ENCODE measurements around the gene MPHOSPH9.
"Not testable (repeated sequence)": the region's sequence is repeated elsewhere in the genome, so short reads cannot be mapped to it uniquely, and the experiment has no call there.

Gene MPHOSPH9

DNA sequence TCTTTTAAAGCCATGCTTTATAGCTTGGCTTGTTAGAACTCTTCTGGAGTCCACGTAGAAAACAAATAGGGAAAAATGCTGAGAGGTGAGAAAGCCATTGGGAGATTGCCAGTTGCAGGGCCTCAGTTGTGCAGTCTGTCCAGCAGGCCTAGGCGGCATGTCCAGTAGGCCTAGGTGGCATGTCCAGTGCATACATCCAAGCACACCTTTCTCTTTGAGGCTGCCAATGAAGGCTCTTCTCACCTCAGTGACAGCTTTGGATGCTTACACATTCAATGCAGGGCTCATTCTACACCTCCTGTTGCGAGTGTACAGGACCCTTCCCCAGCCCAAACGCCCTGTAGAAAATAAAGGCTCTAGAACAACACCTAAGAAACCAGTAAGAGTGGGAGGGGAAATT, 25.7 kb upstream of the MPHOSPH9 start:
- no peak for DNase-seq

DNA sequence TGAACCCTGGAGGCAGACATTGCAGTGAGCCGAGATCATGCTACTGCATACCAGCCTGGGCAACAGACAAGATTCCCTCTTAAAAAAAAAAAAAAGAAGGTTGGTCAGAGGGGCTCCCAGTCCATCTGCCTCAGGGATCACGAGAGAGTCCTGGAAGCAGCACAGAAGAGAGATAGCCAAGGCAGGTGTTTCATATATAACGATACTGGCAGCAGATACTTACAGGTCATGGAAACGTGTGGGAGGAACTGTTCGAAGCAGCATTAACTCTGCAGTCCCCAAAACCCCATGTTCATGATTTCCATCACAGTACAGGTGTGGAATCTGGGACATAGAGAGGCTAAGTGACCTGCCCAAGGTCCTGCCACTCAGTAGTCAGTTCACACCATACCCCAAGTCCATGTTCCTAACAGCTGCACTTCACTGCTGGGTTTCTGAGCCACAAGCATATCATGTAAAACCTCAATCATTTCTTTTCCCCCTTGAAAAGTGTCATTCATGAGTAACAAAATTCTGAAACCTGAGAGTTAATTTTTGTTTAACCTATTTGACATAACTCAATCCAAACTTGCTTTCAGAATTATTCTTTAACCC, 22.0 kb upstream of the MPHOSPH9 start:
- no peak for DNase-seq

DNA sequence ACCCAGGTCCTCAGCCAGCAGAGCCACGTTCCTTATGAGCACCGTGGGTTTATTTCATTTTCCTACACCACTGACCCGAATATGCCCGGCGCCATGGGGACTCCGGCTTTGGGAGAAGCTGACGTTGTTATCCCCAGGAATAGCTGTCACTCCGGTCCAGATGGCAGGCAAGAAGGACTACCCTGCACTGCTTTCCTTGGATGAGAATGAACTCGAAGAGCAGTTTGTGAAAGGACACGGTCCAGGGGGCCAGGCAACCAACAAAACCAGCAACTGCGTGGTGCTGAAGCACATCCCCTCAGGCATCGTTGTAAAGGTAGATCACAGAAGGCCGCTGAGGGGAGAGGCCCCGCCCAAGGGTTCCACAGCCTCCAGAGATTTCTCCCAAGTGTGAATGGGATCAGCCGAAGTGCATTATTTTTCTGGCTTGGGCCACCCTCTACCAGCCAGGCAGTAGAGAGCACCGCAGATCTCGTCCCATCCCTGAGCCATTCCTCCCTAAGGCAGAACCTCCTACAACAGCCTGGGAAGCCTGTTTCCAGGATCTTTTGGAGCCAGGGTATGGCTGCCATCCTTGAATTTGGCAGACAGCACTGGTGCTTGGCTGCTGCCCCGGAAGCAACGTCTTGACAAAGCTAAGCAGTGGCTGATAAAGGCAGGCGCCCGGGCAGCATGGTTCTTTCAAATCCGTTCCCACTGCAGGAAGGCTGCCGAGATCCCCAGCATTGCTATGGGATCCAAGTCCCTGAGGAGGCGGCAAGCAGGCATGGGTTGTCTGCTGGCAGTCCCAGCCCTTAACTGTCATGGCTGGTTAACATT, 20.9 kb upstream of the MPHOSPH9 start:
- DNase-seq, result no peak

DNA sequence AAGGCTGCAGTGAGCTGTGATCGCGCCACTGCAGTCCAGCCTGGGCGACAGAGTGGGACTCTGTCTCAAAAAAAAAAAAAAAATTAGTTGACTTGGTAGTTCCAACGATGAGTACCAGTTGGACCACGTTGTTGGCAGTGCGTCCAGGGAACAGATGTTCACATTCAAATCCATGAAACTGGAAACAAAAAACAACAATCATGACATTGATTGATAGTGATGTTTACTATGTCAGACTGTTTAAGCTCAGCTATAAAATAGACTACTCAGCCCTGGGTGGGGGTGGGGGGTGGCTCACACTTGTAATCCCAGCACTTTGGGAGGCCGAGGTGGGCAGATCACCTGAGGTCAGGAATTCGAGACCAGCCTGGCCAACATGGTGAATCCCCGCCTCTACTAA, 19.4 kb upstream of the MPHOSPH9 start:
- DNase-seq, result not testable (repeated sequence)

DNA sequence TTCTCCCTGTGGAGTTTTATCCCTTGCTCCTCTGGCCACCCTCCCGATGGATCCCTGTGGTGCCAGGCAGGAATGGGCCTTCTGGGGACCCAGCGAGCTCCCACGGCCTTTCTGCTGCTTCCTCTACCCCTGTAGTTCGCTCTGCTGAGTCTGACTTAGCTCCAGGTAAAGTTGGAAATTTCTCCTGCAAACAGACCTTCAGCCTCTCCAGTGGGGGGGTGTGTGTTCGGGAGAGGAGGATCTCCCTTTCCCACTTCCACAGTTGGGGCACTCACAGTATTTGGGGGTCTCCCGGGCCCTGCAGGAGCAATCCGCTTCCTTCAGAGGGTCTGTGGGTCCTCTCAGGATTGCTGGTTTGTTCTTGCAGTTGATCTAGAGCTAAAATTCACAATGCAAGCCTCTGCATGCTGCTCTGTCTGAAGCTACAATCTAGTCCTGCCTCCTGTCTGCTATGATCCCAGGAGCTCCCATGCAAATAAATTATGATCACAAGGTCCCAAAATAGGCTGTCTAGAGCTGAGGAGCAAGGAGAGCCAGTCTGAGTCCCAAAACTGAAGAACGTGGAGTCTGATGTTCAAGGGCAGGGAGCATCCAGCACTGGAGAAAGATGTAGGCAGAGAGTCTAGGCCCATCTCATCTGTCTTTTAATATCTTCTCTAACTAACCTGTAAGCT, 18.6 kb upstream of the MPHOSPH9 start:
- DNase-seq, result no peak

DNA sequence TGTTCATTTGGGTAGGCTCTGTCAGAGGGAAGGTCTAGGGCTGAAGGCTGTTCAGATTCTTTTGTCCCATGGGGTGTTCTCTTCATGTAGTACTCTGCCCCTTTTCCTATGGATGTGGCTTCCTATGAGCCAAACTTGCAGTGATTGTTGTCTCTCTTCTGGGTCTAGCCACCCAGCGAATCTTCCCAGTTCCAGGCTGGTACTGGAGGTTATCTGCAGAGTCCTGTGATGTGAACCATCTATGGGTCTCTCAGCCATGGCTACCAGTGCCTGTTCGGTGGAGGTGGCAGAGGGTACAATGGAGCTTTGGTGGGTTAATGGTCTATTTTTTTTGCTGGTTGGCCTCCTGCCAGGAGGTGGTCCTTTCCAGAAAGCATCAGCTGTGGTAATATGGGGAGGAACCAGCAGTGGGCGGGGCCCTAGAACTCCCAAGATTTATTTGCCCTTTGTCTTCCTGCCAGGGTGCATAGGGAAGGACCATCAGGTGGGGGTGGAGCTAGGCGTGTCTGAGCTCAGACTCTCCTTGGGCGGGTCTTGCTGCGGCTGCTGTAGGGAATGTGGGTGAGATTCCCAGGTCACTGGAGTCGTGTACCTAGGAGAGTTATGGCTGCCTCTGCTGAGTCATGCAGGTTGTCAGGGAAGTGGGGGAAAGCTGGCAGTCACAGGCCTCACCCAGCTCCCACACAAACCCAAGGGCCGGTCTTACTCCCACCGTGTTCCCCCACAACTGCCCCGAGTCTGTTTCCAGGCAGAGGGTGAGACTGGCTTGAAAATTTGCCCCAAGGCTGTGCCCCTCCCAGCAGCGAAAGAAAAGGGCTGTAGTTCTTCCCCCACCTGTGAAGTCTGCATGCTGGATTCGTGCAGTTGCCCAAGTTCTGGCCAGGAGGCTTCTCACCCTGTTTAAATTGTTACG, 17.8 kb upstream of the MPHOSPH9 start:
- DNase-seq, result no peak

DNA sequence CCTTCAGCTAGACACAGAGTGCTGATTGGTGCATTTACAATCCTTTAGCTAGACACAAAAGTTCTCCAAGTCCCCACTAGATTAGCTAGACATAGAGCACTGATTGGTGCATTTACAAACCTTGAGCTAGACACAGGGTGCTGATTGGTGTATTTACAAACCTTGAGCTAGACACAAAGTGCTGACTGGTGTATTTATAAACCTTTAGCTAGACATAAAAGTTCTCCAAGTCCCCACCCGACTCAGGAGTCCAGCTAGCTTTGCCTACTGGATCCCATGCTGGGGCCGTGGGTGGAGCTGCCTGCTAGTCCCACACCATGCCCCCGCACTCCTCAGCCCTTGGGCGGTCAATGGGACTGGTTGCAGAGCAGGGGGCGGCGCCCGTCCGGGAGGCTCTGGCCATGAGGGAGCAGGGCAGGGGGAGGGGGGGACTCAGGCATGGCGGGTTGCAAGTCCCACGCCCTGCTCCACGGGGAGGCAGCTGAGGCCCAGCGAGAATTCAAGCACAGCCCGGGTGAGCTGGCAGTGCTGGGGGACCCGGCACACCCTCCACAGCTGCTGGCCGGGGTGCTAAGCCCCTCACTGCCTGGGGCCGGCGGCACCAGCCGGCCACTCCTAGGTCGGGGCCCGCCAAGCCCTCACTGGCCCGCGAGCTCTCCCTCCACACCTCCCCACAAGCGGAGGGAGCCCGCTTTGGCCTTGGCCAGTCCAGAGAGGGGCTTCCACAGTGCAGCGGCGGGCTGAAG, 16.2 kb upstream of the MPHOSPH9 start:
- DNase-seq, result not testable (repeated sequence)

DNA sequence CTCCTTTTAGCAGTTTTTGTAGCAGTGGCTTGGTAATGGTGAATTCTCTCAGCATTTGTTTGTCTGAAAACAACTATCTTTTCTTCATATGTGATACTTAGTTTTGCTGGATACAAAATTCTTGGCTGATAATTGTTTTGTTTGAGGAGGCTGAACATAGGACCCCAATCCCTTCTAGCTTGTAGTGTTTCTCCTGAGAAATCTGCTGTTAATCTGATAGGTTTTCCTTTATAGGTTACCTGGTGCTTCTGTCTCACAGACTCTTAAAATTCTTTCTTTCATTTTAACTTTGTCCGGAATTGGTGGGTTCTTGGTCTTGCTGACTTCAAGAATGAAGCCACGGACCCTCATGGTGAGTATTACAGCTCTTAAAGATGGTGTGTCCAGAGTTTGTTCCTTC, 15.2 kb upstream of the MPHOSPH9 start:
- DNase-seq, result not testable (repeated sequence)

DNA sequence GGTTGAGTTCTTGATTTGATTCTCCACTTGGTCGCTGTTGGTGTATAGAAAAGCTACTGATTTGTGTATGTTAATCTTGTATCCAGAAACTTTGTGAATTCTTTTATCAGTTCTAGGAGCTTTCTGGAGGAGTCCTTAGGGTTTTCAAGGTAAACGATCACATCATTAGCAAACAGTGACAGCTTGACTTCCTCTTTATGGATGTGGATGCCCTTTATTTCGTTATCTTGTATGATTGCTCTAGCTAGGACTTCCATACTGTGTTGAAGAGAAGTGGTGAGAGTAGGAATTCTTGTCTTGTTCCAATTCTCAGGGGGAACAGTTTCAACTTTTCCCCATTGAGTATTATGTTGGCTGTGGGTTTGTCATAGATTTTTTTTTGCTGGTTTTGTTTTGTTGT, 12.7 kb upstream of the MPHOSPH9 start:
- DNase-seq, result no peak

DNA sequence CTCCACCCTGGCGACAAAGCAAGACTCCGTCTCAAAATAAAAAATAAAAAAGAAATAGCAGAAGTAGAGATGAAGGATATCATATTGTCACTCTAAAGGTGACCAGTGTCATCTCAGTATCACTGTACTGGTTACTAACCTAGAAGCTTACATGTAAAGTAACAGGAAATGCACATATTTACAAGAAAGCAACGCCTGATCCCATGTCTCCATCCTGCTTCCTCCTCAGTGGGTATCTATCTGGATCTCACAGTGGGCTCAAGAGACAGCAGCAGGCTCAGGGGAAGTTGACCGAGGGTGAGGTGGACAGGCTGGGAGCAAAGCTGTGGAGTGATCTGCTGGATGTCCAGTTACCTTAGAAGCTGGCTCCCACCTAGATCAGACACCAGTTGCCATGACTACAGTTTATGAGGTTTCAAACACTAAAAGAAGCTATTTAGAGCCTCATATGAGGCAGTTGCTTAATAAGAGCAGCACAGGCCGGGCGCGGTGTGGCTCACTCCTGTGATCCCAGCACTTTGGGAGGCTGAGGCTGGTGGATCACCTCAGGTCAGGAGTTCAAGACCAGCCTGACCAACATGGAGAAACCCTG, 10.8 kb upstream of the MPHOSPH9 start:
- DNase-seq, result no peak

DNA sequence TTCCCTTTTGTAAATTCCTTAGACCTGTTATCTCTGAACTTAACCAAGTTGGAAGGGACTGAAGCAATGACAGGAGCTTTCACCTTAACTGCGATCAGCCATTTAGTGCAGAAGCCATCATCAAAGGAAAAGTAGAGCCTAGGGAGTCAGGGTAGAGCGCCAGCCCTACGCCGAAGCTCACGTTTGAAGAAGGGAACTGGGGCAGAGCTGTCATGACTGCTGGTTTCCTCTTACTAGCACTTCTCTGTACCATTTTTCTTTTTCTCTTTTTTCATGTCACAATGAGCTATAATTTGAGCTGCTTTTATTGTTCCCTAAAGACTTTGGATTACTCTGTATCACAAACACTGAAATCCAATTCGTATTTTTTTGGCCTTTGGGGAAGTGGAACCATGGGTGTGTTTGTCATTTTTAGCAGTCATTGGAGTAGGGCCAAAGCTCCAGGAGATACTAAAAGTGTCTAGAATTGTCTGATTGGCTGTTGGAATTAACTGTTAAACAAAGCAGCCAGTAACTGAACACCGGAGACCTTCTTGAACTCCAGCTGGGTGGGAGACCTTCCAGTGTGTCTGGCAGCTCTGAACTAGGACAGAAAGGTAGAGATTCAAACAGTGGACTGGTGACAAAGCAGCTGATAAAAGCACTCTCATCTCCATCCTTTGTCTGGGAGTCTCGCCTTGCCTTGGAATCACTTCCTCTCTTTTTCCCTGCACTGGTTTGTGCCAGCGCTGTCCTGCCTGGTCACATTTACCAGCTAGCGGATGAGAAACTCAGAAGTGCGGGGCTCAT, 9.4 kb upstream of the MPHOSPH9 start:
- peak; percentile 35 for DNase-seq

DNA sequence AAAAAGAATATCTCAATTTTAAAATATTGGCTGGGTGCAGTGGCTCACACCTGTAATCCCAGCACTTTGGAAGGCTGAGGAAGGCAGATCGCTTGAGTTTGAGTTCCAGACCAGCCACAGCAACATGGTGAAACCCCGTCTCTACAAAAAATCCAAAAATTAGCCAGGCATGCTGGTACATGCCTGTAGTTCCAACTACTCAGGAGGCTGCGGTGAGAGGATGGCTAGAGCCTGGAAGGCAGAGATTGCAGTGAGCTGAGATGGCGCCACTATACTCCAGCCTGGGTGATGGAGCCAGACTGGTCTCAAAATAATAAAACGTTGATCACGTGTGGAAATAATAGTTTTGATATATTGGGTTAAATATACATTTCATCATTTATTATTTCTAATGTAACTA, 6.0 kb upstream of the MPHOSPH9 start:
- no peak for DNase-seq

DNA sequence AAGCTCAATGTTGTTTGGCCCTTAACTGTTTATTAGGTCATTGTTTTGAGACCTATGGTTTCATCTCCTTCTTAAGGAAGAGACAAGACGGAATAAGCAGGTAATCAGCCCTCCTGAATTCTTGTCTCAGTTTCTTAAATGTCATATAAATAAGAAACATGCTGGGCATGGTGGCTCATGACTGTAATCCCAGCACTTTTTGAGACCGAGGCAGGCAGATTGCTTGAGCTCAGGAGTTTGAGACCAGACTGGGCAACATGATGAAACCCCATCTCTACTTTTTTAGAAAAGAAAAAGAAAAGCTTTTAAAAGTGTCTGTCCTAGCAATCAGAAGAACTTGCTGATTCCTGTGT, 5.4 kb upstream of the MPHOSPH9 start:
- no peak for DNase-seq

DNA sequence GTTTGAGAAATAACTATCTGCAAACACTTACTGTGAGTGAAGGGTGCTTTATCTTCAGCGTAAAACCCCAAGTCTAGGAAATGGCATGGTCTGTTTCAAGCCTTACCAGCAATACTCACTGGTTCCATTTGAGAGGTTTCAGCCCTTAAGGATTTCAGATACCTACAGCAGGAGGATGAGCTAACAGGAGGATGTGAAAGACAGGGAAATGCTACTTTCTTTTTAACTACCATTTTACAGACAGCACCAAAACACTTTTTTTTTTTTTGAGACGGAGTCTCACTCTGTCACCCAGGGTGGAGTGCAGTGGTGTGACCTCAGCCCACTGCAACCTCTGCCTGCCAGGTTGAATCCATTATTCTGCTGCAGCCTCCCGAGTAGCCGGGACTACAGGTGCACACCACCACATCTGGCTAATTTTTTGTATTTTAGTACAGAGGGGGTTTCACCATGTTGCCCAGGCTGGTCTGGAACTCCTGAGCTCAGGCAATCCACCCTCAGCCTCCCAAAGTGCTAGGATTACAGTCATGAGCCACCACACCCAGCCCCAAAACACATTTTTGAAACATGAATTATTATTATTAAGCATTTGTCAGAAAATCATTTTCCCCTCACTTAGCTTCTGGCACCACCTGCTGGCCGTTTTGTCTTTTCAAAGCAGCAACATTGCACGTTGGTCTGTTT, 4.8 kb upstream of the MPHOSPH9 start:
- peak; percentile 63 for DNase-seq

DNA sequence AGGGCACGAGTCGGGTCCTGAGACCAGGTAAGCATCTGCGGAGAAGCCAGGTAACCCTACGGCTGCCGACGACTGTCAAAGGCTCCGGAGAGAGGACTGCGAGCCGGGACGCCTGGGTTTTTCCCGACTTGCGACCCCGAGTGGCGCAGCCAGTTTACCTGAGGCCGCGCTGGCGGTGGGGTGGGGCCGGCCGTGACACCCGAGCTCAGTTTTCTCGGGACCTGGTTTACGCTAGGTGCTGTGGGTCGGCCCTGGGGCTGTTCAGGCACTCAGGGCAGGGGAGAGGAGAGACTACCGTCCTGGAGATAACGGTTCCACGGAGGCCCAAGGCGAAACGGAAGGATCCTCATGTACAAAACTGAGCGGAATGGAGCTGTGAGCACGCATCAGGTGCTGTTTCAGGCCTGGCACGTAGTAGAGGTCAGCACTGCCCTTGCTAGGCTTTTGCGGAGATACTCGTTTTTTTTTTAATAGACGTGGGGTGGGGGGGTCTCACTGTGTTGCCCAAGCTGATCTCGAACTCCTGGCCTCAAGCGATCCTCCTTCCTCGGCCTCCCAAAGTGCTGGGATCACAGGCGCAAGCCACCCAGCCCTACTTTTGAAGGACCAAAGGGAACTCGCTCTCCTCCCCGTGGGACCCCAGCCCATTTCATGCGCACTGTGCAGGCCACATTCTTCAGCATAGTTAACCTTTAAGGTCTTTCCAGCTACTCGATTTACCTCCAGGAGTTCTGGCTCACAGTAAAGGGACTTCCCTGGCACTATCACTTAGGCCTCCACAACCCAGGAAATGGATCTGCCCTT, 766 bp upstream of the MPHOSPH9 start:
- DNase-seq, result no peak

DNA sequence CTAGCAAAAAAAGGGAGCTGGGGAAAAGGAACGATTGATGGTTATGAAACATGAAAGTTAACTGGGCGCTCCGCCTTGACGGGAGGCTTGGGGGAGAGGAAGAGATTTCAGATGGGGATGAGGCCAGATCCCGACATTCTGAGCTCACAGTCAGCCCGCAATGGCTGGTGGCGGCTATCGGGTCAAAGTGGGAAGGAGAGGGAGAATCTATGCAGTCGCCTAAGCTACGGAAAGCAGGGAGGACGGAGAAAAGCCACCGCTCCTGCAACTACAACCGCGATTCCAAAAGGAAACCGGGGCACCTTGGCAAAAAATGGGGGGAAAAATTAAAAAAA, 502 bp downstream of the MPHOSPH9 start:
- DNase-seq, result no peak

DNA sequence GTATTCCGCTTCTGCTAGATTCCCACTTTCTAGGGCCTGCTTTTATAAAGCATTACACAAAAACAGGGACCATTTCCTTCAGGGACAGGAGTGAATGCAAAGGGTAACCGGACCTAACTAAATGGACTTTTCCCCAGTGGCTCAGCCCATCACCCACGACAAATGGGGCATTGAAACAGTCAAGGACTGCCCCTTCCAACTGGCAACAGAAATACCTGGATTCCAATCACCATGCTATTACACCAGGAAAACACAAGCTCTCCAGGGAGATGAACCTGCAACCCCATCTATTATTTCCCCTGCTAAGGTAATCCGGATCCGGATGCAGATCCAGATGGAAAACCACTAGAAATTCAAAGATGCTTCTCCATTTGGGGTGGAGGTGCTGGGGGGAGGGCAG, 1.0 kb downstream of the MPHOSPH9 start:
- no peak for DNase-seq

DNA sequence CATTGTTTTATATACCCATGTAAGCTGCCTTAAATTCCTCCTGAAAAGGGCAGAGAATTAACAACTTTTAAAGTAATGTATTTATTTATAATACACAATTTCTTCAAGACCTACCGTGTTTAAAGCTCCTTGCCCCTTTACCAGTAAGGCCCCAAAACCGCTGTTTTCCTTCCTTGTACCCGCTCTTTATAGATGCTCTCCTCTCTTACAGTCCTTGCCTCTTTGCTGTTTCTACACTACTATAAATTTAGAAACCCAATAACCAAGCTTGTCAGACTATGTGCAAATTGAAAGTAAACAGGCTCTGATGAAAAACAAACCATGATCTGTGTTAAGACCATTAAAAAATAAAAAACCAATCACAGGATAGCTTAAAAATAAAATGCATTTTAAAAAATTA, 3.9 kb downstream of the MPHOSPH9 start:
- DNase-seq, result no peak

DNA sequence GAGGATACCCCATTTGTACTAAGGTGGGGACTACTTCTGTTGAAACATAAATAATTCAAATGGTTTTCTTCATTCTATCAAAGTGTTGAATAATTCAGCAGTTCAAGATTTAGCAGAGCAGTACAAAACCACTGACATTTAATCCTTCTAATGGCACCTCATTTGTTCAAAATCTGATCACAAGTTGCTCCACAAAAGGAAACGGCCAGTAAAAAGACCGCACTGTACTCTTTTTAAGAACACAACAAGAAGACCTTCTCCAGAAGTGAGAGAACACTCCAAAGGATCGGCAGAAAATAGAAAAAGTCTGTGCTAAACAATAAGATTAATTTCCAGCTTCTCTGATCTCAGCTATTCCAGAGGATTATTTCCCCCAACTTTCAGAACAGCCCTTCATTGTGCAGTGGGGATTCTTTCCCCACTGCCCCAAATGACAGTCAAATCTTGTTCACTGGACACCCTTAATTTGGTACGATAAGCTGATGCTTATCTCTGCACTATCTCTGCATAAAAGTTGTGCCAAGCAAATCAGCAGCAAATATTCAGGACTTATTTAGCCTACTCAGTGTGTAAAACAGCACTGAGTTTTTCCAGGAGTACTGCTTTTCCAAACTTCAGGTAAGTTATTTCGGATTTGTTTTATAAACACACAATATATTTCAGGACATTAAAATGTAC, 5.2 kb downstream of the MPHOSPH9 start:
- no peak for DNase-seq
